ENCODE data around the gene RAB7A.

RAB7A gene

DNA sequence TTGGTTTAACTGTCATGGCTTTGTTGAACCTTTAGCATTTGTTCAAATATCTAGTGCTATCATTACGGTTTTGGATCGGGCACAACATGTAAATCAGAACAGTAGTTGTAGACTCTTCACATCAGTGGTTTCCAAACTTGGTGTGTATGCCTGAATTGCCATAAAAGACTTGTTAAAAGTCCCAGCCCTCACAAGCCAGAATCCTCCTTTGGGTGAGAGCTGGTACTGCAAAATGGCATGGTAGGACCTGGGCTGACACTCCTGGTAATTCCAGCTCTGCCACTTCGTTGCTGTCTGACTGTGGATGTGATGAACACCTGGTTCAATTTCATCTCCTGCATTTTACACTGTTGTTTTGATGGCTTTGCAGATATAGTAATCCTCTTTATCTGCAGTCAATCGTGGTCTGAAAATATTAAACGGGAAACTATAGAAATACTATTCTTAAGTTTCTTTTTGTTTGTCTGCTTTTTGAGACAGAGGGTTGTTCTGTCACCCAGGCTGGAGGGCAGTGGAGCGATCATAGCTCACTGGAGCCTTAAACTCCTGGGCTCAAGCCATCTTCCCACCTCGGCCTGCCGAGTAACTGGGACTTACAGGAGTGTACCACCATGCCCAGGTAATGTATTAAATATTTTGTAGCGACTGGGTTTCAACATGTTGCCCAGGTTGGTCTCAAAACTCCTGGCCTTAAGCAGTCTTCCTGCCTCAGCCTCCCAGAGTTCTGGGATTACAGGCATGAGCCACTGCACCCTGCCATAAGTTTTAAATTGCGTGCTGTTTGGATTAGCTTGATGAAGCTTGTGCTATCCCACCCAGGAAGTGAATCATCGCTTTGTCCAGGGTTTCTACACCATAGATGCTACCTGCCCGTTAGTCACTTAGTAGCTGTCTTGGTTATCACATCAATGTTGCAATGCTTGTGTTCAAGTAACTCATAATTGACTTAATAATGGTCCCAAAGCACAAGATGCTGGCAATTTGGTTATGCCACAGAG, 61.6 kb downstream of the RAB7A start:
- no peak for DNase-seq (ENCODE audit: low read depth in 2 of 2)

DNA sequence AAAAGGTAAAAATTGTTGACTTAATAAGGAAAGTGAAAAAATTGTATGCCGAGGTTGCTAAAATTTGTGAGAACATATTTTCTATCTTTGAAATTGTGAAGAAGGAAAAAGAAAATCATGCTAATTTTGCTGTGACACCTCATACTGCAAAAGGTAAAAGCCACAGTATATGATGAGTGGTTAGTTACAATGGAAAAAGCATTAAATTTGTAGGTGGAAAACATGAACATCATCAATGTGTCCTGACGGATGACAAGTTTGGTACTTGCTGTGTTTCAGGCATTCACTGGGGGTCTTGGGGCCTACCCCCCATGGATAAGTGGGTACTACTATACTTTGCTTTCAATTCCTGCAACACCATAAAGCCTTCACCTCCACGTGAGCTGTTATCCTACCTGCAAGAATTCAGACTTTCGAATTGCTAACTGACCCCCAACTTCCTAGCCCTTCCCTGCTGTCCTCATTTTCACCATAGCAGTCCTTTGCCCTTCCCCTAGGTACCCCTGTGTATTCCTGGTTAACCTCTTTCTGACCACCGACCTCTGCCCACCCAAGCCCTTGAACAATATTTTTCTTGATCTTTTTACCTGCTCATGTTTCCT, 62.4 kb downstream of the RAB7A start:
- DNase-seq (ENCODE audit: low read depth in 2 of 2): no peak

DNA sequence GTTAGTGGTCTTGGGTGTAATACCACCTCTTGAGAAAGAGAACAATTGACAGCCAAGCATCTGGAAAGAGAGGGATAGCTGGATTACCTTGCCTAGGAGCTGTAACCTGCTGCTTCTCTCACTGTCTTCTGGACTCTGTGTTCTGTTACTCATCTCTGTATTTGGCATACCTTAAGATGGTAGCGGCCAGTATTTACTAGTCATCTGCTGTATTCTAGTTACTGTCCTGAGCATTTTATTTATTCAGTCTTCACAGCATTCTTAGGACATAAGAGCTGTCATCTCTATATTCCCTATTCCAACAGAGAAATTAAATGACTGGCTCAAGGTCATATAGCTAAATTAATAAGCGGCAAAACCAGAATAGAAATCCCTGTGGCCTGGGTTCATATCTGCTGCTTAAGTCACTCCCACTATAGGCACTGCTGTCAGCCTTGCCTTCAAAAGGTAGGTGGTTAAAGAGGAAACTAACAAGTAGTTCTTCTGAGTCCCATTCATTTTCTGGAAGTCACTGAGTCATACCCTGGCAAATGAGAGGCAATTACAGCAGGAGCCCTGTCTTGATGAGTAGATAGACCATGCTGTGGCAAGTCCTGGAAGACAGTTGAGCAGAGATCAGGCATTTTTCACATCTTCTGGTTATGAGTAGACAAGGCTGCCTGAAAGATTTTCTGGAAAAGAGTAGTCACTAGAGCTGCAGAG, 68.2 kb downstream of the RAB7A start:
- DNase-seq (ENCODE audit: low read depth in 2 of 2): no peak

DNA sequence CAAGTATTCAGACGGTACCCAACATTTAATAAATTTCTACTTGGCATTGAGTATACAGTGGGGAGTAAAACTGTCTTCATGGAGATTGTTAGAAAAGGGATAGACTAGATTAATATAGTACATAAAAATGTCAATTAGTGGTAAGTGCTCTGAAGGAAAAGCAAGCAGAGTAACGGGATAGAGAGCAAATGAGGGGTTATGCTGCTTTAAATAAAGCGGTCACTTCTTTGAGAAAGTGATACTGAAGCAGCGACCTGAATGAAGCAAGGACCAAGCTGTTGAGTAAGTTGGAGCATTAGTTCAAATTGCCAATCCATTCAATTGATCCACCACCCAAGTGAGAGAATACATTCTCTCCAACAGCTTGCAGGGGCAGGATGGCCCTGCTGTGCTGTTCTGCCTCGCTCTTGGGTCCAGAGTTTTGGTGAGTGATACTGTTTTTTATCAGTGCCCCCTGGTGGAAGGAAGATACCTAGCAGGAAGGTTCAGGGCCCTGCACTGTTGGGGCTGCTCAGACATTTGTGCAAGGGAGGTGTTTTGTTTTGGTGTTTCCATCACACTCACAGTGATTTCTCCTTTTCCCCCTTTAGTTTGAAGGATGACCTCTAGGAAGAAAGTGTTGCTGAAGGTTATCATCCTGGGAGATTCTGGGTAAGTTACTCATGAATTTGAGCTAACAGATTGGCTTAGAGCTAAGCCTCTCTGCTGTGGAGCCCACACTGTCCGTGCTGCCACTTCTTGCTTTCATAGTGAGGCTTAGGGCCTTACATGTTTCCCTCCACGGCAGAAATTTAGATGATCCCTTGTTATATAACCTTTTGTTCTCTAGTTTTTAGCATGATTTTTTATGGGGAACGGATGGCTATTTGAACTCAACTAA, 69.0 kb downstream of the RAB7A start:
- no peak for DNase-seq (ENCODE audit: low read depth in 2 of 2)

DNA sequence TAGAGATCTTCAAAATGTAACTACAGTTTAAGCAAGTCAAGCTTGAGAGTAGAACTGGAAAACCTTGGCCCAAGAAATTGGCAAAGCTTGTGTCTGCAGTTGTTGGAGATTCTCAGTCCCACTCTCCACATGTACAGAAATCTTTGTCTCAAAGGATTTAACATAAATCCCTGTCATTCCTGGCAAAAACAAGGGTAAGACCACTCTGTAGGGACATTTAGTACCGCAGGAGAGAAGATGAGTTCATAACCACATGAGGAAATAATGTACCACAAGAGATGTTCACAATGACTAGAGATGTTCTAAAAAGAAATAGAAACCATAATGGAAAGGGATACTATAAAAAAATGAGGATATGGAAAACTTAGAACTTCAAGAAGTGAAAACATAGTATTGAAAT, 73.7 kb downstream of the RAB7A start:
- DNase-seq (ENCODE audit: low read depth in 2 of 2): no peak

GRCh38 chr3:128800241-128801187, 74.5 kb downstream of the RAB7A start:
- DNase-seq (ENCODE audit: low read depth in 2 of 2): peak; percentile 50 to 51

- DNase-seq (ENCODE audit: low read depth in 2 of 2): no peak
Observed at GRCh38 chr3:128801779-128802380, 75.9 kb downstream of the RAB7A start.

GRCh38 chr3:128803307-128803706, 77.3 kb downstream of the RAB7A start:
- DNase-seq (ENCODE audit: low read depth in 2 of 2): no peak

DNA sequence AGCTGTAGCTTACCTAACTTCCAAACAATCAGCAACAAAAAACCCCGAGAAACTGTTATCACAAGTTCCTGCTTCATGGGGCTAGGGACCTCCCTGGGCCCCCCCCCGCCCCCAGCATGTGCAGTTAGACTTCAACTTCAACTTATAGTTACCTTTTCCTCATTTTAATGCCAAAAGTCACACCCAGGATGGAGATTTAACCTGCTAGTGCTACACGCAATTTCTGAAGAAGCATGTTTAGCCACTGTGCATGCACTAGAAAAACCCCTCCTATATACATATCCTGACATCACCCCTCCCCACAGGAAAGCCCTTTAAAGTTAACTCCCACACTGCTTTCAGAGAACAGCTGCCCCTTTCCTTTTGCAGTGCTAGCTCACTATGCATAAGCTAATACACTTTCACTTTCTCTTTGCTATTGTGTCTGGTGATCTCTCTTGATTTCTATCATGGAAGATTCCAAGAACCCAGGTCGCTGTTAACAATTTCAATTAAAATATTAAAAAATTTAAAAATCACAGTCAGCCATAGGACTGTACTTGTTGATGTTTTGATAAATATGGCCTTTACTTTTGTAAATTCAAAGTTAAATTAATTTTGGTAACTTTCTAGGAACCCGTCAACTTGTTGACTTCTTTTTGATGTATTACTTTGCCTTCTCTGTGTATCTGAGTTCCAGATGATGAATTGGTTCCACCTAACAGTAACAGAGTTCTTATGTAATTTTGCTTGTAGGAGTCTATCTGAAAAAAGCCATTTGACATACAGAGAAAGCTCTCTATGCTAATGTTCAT, 78.2 kb downstream of the RAB7A start:
- peak in 1 of 2 donors; percentile 30 for DNase-seq (ENCODE audit: low read depth in 2 of 2)

DNA sequence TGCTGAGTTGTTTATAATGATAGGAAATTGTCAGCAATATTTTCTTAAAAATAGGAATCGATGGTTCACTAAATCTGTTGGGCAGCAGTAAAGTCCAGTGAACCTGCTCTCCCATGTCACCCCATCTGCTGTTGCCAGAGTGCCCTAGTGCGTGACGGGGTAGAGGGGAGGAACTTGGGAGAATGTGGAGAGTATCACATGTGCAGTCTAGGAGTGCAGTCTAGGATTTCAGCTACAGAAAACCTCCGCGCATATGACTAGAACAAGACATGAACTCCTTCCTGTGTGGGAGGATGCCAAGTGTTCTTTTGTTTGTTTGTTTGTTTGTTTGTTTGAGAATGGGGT, 78.8 kb downstream of the RAB7A start:
- no peak for DNase-seq (ENCODE audit: low read depth in 2 of 2)

DNA sequence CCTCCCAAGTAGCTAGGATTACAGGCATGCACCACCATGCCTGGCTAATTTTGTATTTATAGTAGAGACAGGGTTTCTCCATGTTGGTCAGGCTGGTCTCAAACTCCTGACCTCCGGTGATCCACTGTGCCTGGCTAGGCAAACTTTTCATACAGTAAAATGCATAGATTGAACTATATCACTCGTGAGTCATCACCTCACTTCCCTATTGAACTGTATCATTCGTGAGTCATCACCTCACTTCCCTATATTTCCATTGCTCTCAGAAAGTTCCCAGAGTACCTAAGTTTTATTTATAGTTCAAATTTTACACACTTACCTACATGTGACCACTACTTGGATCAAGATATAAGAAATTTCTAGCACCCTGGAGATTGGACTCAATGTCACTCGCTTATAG, 79.8 kb downstream of the RAB7A start:
- no peak for DNase-seq (ENCODE audit: low read depth in 2 of 2)

DNA sequence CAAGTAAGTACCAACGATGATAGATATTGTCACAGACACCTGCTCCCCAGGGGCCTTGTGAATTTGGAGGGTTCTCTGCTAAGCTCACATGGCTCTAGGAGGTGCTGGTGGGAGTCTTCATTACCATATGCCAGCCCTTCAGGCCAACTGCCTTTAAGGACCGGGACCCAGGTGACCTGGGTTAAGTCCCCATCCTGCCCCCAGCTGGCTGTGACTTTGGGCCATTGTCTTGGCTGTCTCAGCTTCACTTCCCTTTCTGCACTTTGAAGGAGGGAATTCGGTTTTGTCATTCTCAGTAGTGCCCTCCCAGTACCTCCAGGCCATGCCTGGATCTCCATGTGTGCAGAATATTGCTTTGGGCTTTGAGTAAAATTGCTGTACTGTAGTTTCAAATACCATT, 80.6 kb downstream of the RAB7A start:
- no peak for DNase-seq (ENCODE audit: low read depth in 2 of 2)

GRCh38 chr3:128807186-128807830, 81.3 kb downstream of the RAB7A start:
- DNase-seq (ENCODE audit: low read depth in 2 of 2): no peak

GRCh38 chr3:128808672-128809071, 82.7 kb downstream of the RAB7A start:
- DNase-seq (ENCODE audit: low read depth in 2 of 2): no peak

GRCh38 chr3:128813097-128813496, 87.1 kb downstream of the RAB7A start:
- DNase-seq (ENCODE audit: low read depth in 2 of 2): no peak

- no peak for DNase-seq (ENCODE audit: low read depth in 2 of 2)
Observed at GRCh38 chr3:128814060-128814459, 88.1 kb downstream of the RAB7A start.

- DNase-seq (ENCODE audit: low read depth in 2 of 2): no peak
Observed at GRCh38 chr3:128814519-128815317, 88.7 kb downstream of the RAB7A start.

All from stimulated activated CD8-positive, alpha-beta memory T cell treated with anti-CD3 and anti-CD28 coated beads, Interleukin-2, amount 100 ng/mL, for 48 hours (primary cell).